Sigmoid colon (tissue), 7 donors: ENCODE results near the gene EPHA1. TPM values are rescaled to one million over a fixed set of nuclear protein-coding genes. Genes with fewer than 3 reads are reported as not detected.
A peak's percentile ranks its signal among the peaks of the same experiment; 100 is the strongest.

Experiments
- DNase-seq: peaks from one replicate; pipeline ENCODE4 v3.0.0-alpha.2; 2019
- H3K27ac ChIP-seq, 4 donors: fragments of 200-600 bp; sonication (generic); one replicate each; pipeline ENCODE4 v1.5.1; 2016 to 2019; ENCODE audit warnings: mild to moderate bottlenecking in 1 of 4
- H3K27me3 ChIP-seq, 3 donors: fragments of 200-600 bp; sonication (generic); one replicate each; pipeline ENCODE4 v1.5.1; 2019; ENCODE audit warnings: mild to moderate bottlenecking in 1 of 3
- H3K36me3 ChIP-seq, 4 donors: fragments of 200-600 bp; sonication (generic); one replicate each; pipeline ENCODE4 v1.5.1; 2016 to 2019
- H3K4me1 ChIP-seq, 4 donors: fragments of 200-600 bp; sonication (generic); one replicate each; pipeline ENCODE4 v1.5.1; 2017 to 2019
- H3K4me3 ChIP-seq, 4 donors: fragments of 200-600 bp; sonication (generic); one replicate each; pipeline ENCODE4 v1.5.1; 2017 to 2019; ENCODE audit warnings: mild to moderate bottlenecking in 2 of 4, moderate library complexity in 1 of 4
- H3K9me3 ChIP-seq, 4 donors: fragments of 200-600 bp in 3 of 4; sonication (generic) in 3 of 4; one replicate each; pipeline versions ENCODE4 v1.5.1 to v1.6.1; 2013 to 2019
- EP300 ChIP-seq, 4 donors: sonication (generic); formaldehyde crosslinking; IDR thresholded peaks; one replicate each; pipeline ENCODE4 v1.6.1; 2017; ENCODE audit warnings: antibody characterized with exemption in 4 of 4
- POLR2A ChIP-seq, 2 donors: fragments of 450-650 bp; IDR thresholded peaks; one replicate each; pipeline ENCODE4 v1.6.1; 2016; ENCODE audit warnings: antibody characterized with exemption in 2 of 2, mild to moderate bottlenecking in 2 of 2, moderate library complexity in 2 of 2
- POLR2AphosphoS5 ChIP-seq, 4 donors: sonication (generic); formaldehyde crosslinking; IDR thresholded peaks; one replicate each; pipeline ENCODE4 v1.6.1; 2017; ENCODE audit warnings: antibody characterized with exemption in 4 of 4
- WGBS, 2 donors: extraction: QIAGEN DNeasy Blood & Tissue Kit; methylation state at CpG; one replicate each; pipeline ENCODE4 v1.1.7; 2013; 5-methylcytosine and 5-hydroxymethylcytosine counted together
- intact Hi-C: fragments of 100-400 bp; cut with DNase I; formaldehyde crosslinking; loops from one replicate; pipeline ENCODE4 v1.15.1; 2023
- polyA plus RNA-seq, 3 donors: library from polyadenylated mRNA; stranded (reverse); fragments of 200-250 nt; gene quantifications; one replicate each; pipeline ENCODE4 v1.2.3, GENCODE V29; 2013
- total RNA-seq, 4 donors: library from RNA; depleted of rRNA; stranded (reverse); fragments of >200 nt; gene quantifications; one replicate each; pipeline ENCODE4 v1.1.0, GENCODE V29; 2016
- TF ChIP-seq, protein P1 (sequence below), 4 experiments: fragments of 450-650 bp in 3 of 4; fragments of 200-600 bp in 1 of 4; IDR thresholded peaks; one replicate each; pipeline ENCODE4 v1.5.1; 2016 to 2019; ENCODE audit warnings: antibody characterized with exemption in 4 of 4, mild to moderate bottlenecking in 3 of 4, moderate library complexity in 2 of 4
- donor health status: healthy with polysubstance abuse.
- donor health status: Bipolar disorder and iron deficiency.
- donor health status: healthy.

The EPHA1 gene
- total and polyA plus RNA-seq, 7 donors, result 0.14 to 10.2 (median 1.5) TPM; not detected in 2

- intact Hi-C loops, result loop anchor here (5.0 kb wide), 1 partner anchor 48 kb away; the partner anchor contains the start of gene FAM131B
- Histone ChIP-seq H3K27ac (peak overlapping the region in 2 of 4 donors; percentile 29 to 65), H3K36me3 (no peaks in the 10 kb centered on the region), H3K9me3 (no peaks in the 10 kb centered on the region), H3K4me1 (peaks cover 0 to 41% (median 25%) of the 10 kb centered on the region in 4 donors), H3K27me3 (no peaks in the 10 kb centered on the region), H3K4me3 (no peak overlapping the region)
- DNase-seq, result peak; percentile 85
- 49 to 50% methylated on average over 6 of the region's 6 CpGs for WGBS, 2 donors
- TF ChIP-seq POLR2AphosphoS5 (IDR thresholded peaks at IDR 0.05) (peak in 3 of 4 donors; percentile 24 to 59 (median 35)), EP300 (IDR thresholded peaks at IDR 0.05) (no peak), POLR2A (IDR thresholded peaks at IDR 0.05) (no peak)
- TF ChIP-seq, protein P1, sequence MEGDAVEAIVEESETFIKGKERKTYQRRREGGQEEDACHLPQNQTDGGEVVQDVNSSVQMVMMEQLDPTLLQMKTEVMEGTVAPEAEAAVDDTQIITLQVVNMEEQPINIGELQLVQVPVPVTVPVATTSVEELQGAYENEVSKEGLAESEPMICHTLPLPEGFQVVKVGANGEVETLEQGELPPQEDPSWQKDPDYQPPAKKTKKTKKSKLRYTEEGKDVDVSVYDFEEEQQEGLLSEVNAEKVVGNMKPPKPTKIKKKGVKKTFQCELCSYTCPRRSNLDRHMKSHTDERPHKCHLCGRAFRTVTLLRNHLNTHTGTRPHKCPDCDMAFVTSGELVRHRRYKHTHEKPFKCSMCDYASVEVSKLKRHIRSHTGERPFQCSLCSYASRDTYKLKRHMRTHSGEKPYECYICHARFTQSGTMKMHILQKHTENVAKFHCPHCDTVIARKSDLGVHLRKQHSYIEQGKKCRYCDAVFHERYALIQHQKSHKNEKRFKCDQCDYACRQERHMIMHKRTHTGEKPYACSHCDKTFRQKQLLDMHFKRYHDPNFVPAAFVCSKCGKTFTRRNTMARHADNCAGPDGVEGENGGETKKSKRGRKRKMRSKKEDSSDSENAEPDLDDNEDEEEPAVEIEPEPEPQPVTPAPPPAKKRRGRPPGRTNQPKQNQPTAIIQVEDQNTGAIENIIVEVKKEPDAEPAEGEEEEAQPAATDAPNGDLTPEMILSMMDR (IDR thresholded peaks at IDR 0.05), result no peak
Measured at GRCh38 chr7:143410521-143411004, 1.9 kb upstream of the EPHA1 start.

- intact Hi-C loops, result no loop called here
- H3K36me3 ChIP-seq, result no peaks in the 10 kb centered on the region
- WGBS, 2 donors, result 9 to 19% methylated on average over 20 of the region's 20 CpGs
- no peak overlapping the region for H3K27ac ChIP-seq
- H3K9me3 ChIP-seq, result no peaks in the 10 kb centered on the region
- peaks cover 0 to 41% (median 25%) of the 10 kb centered on the region in 4 donors for H3K4me1 ChIP-seq
- no peak for TF ChIP-seq EP300 (IDR thresholded peaks at IDR 0.05)
- TF ChIP-seq POLR2A (IDR thresholded peaks at IDR 0.05), result no peak
- TF ChIP-seq, protein P1 (IDR thresholded peaks at IDR 0.05), result no peak
- no peak for TF ChIP-seq POLR2AphosphoS5 (IDR thresholded peaks at IDR 0.05)
- H3K27me3 ChIP-seq, result no peaks in the 10 kb centered on the region
- H3K4me3 ChIP-seq, result peak overlapping the region in 3 of 4 donors; percentile 12 to 30 (median 21)
- no peak for DNase-seq
Measured at GRCh38 chr7:143408252-143408685, 387 bp downstream of the EPHA1 start.

- no peaks in the 10 kb centered on the region for H3K36me3 ChIP-seq
- no peak for DNase-seq
- H3K27ac ChIP-seq, result no peak overlapping the region
- intact Hi-C loops, result no loop called here
- no peak for TF ChIP-seq POLR2A (IDR thresholded peaks at IDR 0.05)
- TF ChIP-seq POLR2AphosphoS5 (IDR thresholded peaks at IDR 0.05), result no peak
- TF ChIP-seq EP300 (IDR thresholded peaks at IDR 0.05), result no peak
- TF ChIP-seq, protein P1 (IDR thresholded peaks at IDR 0.05), result no peak
- 31 to 44% methylated on average over 13 of the region's 13 CpGs for WGBS, 2 donors
- H3K4me3 ChIP-seq, result peak overlapping the region in 1 of 4 donors; percentile 30
- H3K27me3 ChIP-seq, result no peaks in the 10 kb centered on the region
- peaks cover 0 to 41% (median 25%) of the 10 kb centered on the region in 4 donors for H3K4me1 ChIP-seq
- H3K9me3 ChIP-seq, result no peaks in the 10 kb centered on the region
Measured at GRCh38 chr7:143407287-143408251, 1.1 kb downstream of the EPHA1 start.

- Histone ChIP-seq H3K27me3 (no peaks in the 10 kb centered on the region), H3K4me3 (no peak overlapping the region), H3K27ac (no peak overlapping the region), H3K4me1 (peaks cover 0 to 26% (median 22%) of the 10 kb centered on the region in 4 donors), H3K36me3 (no peaks in the 10 kb centered on the region), H3K9me3 (no peaks in the 10 kb centered on the region)
- intact Hi-C loops, result no loop called here
- WGBS, 2 donors, result 76 to 85% methylated on average over 3 of the region's 3 CpGs
- no peak for DNase-seq
- TF ChIP-seq, protein P1 (IDR thresholded peaks at IDR 0.05), result no peak
- TF ChIP-seq EP300 (IDR thresholded peaks at IDR 0.05), result no peak
- TF ChIP-seq POLR2AphosphoS5 (IDR thresholded peaks at IDR 0.05), result no peak
- TF ChIP-seq POLR2A (IDR thresholded peaks at IDR 0.05), result no peak
Measured at GRCh38 chr7:143406002-143406357, 2.7 kb downstream of the EPHA1 start.
